Measurements from ENCODE around the gene ZCCHC8. TPM values are rescaled to one million over a fixed set of nuclear protein-coding genes. Genes with fewer than 3 reads are reported as not detected.

The ZCCHC8 gene
- total and polyA plus RNA-seq, 2 of the 4 experiments (the other 2 are of a cell fraction), result 9.5 to 12.7 TPM

- H3K9me1 ChIP-seq (ENCODE audit: insufficient read depth, low read length), result peaks cover 12% of the 10 kb centered on the region; the same call in 1 of the 2 replicates
- no peaks in the 10 kb centered on the region for H3K9me3 ChIP-seq (ENCODE audit: control insufficient read depth, insufficient read depth, low read length)
- H3K4me2 ChIP-seq (ENCODE audit: low read depth, low read length), result no peak overlapping the region
- H3K27ac ChIP-seq (ENCODE audit: insufficient read depth, low read length), result no peak overlapping the region
- H3K36me3 ChIP-seq (ENCODE audit: control insufficient read depth, insufficient read depth, low read length), result no peaks in the 10 kb centered on the region
- H2AK5ac ChIP-seq (ENCODE audit: low read depth, low read length), result peak overlapping the region; percentile 43; the same call in 1 of the 2 replicates
- 86% methylated on average over 1 of the region's 11 CpGs; no CpG with 5 or more reads in 1 of the 2 experiments for WGBS, 2 experiments (ENCODE audit: extremely low coverage in 2 of 2, insufficient read length in 1 of 2)
- in situ Hi-C loops (cut with MboI; ENCODE audit: low sequenced_read_pairs) (no loop called here), intact Hi-C loops (cut with micrococcal nuclease) (no loop called here), dilution Hi-C loops (cut with HindIII; ENCODE audit: low sequenced_read_pairs, unreplicated experiment) (no loop called here)
- H3K27me3 ChIP-seq (ENCODE audit: control insufficient read depth, insufficient read depth, low read length), result no peaks in the 10 kb centered on the region
- H2AFZ ChIP-seq (replicated peaks; ENCODE audit: low read length, poor library complexity), result no peak overlapping the region
- H4K91ac ChIP-seq (ENCODE audit: insufficient read depth, low read depth, low read length), result peak overlapping the region; percentile 59
- H3K4ac ChIP-seq (ENCODE audit: low read depth, low read length), result no peak overlapping the region
- no peak overlapping the region for H2BK120ac ChIP-seq (ENCODE audit: low read depth, low read length)
- H3K14ac ChIP-seq (replicated peaks; ENCODE audit: low read depth, low read length), result no peak overlapping the region
- H3K18ac ChIP-seq (ENCODE audit: low read depth, low read length), result no peak overlapping the region
- CTCF ChIA-PET, result no interaction called here
- no peak overlapping the region for H2BK20ac ChIP-seq (ENCODE audit: low read depth, low read length)
- DNase-seq (no peak), ATAC-seq (ENCODE audit: low read depth) (no peak)
- no peak overlapping the region for H3K9ac ChIP-seq (ENCODE audit: low read depth, low read length)
- peak overlapping the region; percentile 9 for H2AK9ac ChIP-seq (replicated peaks; ENCODE audit: low read depth, low read length, poor library complexity)
- no TSS peak for BruUV-seq (replicated peaks)
- H4K8ac ChIP-seq (ENCODE audit: low read depth in 2 of 2, low read length in 2 of 2), result 0 out of 4 replicates have a peak overlapping the region, but pooled peaks of 1 of the 2 experiments have one; percentile 12
- no peak overlapping the region for H3K56ac ChIP-seq (ENCODE audit: extremely low read depth, insufficient read depth, low read length)
- H3K79me1 ChIP-seq (ENCODE audit: low read depth in 1 of 2, low read length in 2 of 2), result no peaks in the 10 kb centered on the region
- H4K5ac ChIP-seq (ENCODE audit: low read depth, low read length), result no peak overlapping the region; the same call in 1 of the 2 replicates
- no peak overlapping the region for H2BK15ac ChIP-seq (ENCODE audit: low read depth, low read length)
- no peak for TF ChIP-seq POLR2A (IDR thresholded peaks at IDR 0.05; ENCODE audit: low read depth, low read length)
- TF ChIP-seq RFX5 (IDR thresholded peaks at IDR 0.05; ENCODE audit: low read depth, low read length), result no peak
- H3K4me3 ChIP-seq (ENCODE audit: insufficient read depth, low read depth, low read length), result no peak overlapping the region
- H3K23ac ChIP-seq (ENCODE audit: low read depth, low read length), result no peak overlapping the region
- H3K4me1 ChIP-seq (ENCODE audit: control insufficient read depth, insufficient read depth, low read length), result peaks cover 3% of the 10 kb centered on the region; the same call in 1 of the 2 replicates
- no peak overlapping the region for H2BK5ac ChIP-seq (ENCODE audit: low read depth, low read length, poor library complexity, severe bottlenecking)
- POLR2A ChIA-PET (ENCODE audit: unreplicated experiment), result no interaction called here
- no peaks in the 10 kb centered on the region for H4K20me1 ChIP-seq (ENCODE audit: insufficient read depth, low read length)
Measured at GRCh38 chr12:122452701-122453285, 47.9 kb downstream of the ZCCHC8 start.

All from IMR-90 (cell line).